Fibroblast of the aortic adventitia (primary cell): Measurements from ENCODE around the gene PRELID1. TPM values are rescaled to one million over a fixed set of nuclear protein-coding genes. Genes with fewer than 3 reads are reported as not detected.

Experiments
- DNase-seq: peaks from one replicate; pipeline ENCODE4 v3.0.0-alpha.2; 2010; ENCODE audit warnings: low read depth
- H3K4me3 ChIP-seq: 2 replicates; pipeline ENCODE4 v1.5.1; 2011; ENCODE audit warnings: low read depth, mild to moderate bottlenecking, control low read depth, low read length, moderate library complexity
- total RNA-seq: library from RNA; depleted of rRNA; stranded (reverse); fragments of >200 nt; gene quantifications from 2 replicates; pipeline ENCODE4 v1.2.3, GENCODE V29; 2012; ENCODE audit warnings: low replicate concordance
- TF ChIP-seq, protein P1 (sequence below): IDR thresholded peaks from 2 replicates; pipeline ENCODE4 v1.5.1; 2011; ENCODE audit warnings: mild to moderate bottlenecking, low read length, control low read depth, inconsistent platforms; ENCODE audit not compliant: insufficient read depth

The PRELID1 gene
- total RNA-seq, 1 donor = 118 TPM

DNA sequence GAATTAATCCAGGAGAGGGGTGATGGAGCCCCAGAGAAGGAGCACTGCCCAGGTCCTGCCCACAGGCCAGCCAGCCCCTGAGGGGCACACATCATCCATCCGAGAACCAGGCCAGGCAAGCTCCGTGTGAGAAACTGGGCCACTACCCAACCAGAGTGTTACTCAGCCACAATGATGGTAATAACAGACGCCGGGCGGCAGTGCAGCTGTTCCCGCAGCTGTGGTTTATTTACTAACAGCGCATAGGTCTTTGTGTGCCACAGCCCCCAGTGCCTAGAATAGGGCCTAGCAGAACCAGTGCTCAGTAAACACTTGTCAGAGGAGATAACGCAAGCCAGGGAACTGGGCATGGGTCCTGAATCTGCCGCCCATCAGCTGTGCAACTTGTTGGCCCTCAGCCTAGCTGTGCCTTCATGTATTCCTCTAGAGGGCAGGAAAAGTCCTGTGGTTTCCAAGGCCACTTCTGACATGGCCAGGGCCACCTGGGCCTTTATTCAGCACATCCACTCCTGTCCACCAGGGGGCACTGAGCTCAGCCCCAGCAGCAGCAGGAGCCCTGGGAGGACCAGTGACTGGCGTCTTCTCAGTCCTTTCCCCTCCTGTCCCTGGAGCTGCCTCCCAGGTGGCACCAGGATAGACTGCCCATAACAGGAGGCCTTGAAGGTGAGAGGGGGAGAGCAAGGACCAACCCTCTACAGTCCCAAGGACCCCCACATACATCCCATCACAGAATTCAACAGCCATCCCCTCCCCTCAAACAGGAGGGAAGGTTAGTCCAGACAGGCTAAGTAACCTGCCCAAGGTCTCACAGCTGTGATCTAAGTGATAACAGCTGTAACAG, 6.0 kb downstream of the PRELID1 start:
- DNase-seq = peak; percentile 65
- H3K4me3 ChIP-seq = no peak overlapping the region
- TF ChIP-seq, protein P1, sequence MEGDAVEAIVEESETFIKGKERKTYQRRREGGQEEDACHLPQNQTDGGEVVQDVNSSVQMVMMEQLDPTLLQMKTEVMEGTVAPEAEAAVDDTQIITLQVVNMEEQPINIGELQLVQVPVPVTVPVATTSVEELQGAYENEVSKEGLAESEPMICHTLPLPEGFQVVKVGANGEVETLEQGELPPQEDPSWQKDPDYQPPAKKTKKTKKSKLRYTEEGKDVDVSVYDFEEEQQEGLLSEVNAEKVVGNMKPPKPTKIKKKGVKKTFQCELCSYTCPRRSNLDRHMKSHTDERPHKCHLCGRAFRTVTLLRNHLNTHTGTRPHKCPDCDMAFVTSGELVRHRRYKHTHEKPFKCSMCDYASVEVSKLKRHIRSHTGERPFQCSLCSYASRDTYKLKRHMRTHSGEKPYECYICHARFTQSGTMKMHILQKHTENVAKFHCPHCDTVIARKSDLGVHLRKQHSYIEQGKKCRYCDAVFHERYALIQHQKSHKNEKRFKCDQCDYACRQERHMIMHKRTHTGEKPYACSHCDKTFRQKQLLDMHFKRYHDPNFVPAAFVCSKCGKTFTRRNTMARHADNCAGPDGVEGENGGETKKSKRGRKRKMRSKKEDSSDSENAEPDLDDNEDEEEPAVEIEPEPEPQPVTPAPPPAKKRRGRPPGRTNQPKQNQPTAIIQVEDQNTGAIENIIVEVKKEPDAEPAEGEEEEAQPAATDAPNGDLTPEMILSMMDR = peak; percentile 93

DNA sequence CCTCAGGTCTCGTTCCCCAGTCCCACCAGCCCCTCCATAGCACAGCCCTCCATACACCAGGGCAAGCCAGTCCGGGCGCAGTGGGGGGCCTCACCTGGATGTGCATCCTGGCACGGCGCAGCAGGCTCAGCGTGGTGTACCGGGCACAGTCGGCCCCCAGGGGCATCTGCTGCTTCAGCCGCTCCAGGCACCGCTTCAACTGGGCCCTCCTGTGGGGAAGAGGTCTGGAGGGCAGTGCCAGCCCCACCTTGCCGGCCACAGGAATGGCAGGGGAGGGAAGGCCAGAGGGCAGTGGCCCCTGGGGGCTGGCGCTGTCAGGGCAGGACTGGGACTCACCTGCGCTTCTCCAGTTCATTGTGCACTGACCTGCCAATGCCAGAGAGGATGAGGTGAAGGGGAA, 6.7 kb downstream of the PRELID1 start:
- no peak for DNase-seq
- TF ChIP-seq, protein P1 = no peak
- H3K4me3 ChIP-seq = peak overlapping the region; percentile 77

DNA sequence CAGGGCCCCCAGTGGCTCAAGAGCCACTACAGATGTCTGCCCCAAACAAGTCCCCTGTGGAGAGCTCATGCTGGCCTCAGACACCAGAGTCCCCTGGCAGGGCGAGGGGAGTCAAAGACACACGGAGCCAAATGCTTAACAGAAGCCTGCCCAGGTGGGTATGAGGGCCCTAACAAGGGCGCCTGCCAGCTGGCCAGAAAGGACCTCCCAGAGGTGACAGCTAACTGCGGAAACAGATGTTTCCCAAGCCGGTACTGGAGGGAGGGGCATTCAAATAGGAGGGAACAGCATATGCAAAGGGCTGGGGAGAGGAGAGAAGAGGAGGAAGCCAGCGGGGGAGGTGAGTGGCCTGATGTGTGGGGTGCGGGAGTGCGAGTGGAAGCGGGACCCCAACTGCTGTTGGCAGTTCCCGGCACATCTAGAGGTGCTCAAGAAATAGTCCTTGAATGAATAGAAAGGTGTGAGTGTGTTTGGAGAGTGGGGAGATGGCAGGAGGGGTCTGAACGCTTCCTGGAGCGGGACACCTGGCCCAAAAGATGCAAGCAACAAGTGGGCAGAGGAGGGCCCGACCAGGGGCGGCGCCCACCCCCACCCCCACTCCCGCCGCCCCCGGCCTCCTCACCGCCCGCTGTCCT, 7.3 kb downstream of the PRELID1 start:
- DNase-seq = no peak
- TF ChIP-seq, protein P1 = no peak
- H3K4me3 ChIP-seq = peak overlapping the region; percentile 77

DNA sequence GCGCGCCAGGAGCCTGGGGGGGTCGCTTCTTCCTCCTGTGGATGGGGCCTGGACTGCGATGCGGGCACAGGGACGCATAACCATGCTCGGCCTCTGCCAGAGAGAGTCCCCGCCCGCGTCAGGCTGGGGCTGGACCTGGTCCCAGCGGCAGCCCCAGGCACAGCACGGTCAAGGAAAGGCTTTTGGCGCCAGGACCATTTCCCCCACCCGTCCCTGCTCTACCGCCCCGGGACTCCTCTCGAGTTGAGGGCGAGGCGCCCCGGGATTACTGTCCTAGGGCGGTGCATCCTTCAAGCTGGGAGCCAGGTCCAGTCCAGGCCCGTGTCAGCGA, 7.8 kb downstream of the PRELID1 start:
- H3K4me3 ChIP-seq = peak overlapping the region; percentile 77
- DNase-seq = no peak
- TF ChIP-seq, protein P1 = no peak

DNA sequence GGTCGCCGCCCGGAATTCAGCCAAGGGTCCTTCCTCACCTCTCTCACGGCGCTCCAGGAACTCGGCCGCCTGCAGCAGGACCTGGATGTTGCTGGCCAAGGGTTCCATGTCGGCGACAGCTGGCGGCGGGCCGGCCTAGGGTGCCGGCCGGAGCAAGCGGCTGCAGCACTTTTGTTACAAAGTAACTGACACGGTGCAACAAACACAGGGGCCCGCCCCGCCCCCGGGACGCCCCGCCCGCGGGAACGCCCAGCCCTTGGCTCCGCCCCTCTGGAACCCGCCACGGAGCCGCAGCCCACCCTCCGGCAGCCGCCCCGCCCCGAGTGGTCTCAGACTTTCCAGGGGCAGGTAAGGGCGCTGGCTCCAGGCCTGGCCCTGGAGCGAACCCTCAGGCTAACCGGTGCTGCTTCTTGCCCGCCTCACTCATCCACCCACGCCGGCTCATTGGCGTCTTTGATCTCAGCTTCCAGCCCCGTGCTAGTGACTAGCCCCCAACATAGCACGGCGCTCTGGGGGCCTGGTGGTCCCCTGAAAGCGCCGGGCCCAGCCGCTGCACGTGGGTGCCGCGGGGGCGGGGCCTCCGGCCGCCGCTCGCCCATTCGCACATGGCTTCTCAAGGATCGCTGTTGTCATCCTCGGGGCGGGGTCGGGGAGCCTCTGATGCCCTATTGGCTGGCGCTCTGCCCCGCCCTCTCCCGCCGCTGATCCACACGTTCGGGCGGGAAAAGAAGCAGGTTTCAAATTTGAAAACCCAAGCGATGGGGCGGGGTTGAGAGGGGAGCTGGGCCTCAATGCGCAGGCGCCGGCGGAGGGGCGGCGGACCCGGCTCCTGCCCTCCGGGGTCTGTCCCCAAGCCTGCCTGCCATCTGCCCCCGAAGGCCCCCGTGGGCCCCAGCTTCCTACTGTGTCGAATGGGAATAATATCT, 8.4 kb downstream of the PRELID1 start, which contains the start of gene MXD3:
MXD3 (minus strand) TSS at position 176 of the 926 bp plus-strand sequence; CDS start at position 108, 68 bp downstream.
- peak; percentile 88 for DNase-seq
- TF ChIP-seq, protein P1 = no peak
- peak within 1 kb of the TSS; percentile 77 for H3K4me3 ChIP-seq

DNA sequence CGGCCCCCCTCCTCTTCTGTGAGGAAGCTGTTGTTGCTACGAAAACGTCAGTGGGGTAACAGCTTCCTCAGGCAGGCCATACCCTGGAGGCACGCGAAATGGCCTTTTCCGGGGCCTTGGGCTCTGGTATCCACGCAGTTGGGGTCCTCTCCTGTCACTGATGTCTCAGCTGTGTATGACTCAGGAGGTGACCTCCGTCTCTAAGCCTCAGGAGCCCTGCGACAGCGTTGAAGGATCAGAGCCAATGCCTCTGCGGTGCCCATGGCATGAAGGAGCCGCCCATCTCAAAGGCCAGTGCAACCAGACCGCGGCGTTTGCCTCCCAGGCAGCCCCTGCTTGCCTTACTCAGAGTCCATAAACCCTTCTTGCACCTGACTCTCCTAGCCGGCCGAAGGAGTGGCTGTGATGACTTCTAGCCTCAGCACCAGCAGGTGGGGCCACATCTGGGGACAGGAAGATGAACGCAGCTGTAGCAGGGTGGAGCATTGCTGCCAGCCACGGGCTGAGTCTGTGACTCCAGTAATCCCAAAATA, 9.1 kb downstream of the PRELID1 start:
- no peak for DNase-seq
- TF ChIP-seq, protein P1 = no peak
- peak overlapping the region; percentile 38 for H3K4me3 ChIP-seq
